Progenitor cell of endocrine pancreas (in vitro differentiated cells): ENCODE results near the gene LAMA5. TPM values are rescaled to one million over a fixed set of nuclear protein-coding genes. Genes with fewer than 3 reads are reported as not detected.
A peak's percentile ranks its signal among the peaks of the same experiment; 100 is the strongest.

Experiments
- DNase-seq: peaks from one replicate; pipeline ENCODE4 v3.0.0; 2021; ENCODE audit warnings: low spot score; ENCODE audit not compliant: unreplicated experiment
- H3K27ac Mint-ChIP-seq: 2 replicates; pipeline ENCODE4 v1.8.0; 2021; ENCODE audit warnings: mild to moderate bottlenecking, moderate library complexity, mixed read lengths
- H3K27me3 Mint-ChIP-seq: 2 replicates; pipeline ENCODE4 v1.8.0; 2021; ENCODE audit warnings: mixed read lengths
- H3K36me3 Mint-ChIP-seq: 2 replicates; pipeline ENCODE4 v1.8.0; 2022; ENCODE audit warnings: mixed read lengths; ENCODE audit not compliant: insufficient read depth
- H3K4me1 Mint-ChIP-seq: 2 replicates; pipeline ENCODE4 v1.8.0; 2021; ENCODE audit warnings: low read depth, mixed read lengths
- H3K4me3 Mint-ChIP-seq: 2 replicates; pipeline ENCODE4 v1.8.0; 2021; ENCODE audit warnings: low read depth, mild to moderate bottlenecking, moderate library complexity, mixed read lengths
- H3K9me3 Mint-ChIP-seq: 2 replicates; pipeline ENCODE4 v1.8.0; 2021; ENCODE audit warnings: low read depth, mixed read lengths
- total RNA-seq: library from RNA; stranded (reverse); gene quantifications from 2 replicates; pipeline ENCODE4 v1.2.1, GENCODE V29; 2021
- TF ChIP-seq, protein P1 (sequence below): fragments of 200-600 bp; sonication (generic); IDR thresholded peaks from one replicate; pipeline ENCODE4 v1.5.0; 2021; ENCODE audit warnings: antibody characterized with exemption, mild to moderate bottlenecking; ENCODE audit not compliant: unreplicated experiment

Gene LAMA5
- total RNA-seq, 1 donor from 2014 or later: 252 TPM

- no peak for DNase-seq
- no peaks in the 10 kb centered on the region for H3K27me3 Mint-ChIP-seq
- no peak overlapping the region for H3K4me3 Mint-ChIP-seq
- no peaks in the 10 kb centered on the region for H3K9me3 Mint-ChIP-seq
- H3K27ac Mint-ChIP-seq: no peak overlapping the region
- H3K4me1 Mint-ChIP-seq: peaks cover 18% of the 10 kb centered on the region
- TF ChIP-seq, protein P1, sequence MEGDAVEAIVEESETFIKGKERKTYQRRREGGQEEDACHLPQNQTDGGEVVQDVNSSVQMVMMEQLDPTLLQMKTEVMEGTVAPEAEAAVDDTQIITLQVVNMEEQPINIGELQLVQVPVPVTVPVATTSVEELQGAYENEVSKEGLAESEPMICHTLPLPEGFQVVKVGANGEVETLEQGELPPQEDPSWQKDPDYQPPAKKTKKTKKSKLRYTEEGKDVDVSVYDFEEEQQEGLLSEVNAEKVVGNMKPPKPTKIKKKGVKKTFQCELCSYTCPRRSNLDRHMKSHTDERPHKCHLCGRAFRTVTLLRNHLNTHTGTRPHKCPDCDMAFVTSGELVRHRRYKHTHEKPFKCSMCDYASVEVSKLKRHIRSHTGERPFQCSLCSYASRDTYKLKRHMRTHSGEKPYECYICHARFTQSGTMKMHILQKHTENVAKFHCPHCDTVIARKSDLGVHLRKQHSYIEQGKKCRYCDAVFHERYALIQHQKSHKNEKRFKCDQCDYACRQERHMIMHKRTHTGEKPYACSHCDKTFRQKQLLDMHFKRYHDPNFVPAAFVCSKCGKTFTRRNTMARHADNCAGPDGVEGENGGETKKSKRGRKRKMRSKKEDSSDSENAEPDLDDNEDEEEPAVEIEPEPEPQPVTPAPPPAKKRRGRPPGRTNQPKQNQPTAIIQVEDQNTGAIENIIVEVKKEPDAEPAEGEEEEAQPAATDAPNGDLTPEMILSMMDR: no peak
- H3K36me3 Mint-ChIP-seq: peaks cover 2% of the 10 kb centered on the region
Measured at GRCh38 chr20:62370807-62371587, 3.9 kb upstream of the LAMA5 start.

DNA sequence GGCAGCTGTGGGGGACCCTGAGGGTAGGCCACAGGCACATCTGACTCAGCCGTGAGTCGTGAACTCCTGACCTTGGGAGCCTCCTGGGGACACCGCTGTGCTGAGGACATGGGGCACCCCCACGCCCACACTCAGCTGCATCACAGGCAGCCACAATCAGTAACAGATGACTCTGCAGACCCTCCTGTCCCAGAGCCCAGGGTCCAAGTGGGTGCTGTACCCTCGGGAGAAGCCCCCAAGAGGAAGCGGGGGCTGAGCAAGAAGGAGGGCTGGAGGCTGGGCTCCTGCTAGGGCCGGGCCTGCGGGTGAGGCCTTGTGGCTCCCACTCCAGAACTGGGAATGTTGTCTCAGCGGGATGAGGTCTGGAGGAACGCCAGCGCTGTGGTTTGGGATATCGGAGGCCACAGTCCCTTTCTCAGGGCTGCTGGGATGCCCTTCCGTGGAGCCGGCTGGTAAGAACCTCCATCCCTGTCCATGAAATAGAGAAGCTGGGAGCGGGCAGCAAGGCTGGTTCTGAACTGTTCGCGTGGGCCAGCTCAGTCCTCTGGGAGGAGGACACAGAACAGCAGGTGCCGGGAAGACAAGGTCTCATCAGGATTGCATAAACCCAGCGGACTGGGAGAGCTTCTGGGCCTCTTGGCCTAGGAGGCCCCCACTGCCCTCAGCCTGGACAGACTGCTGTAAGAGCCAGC lies 3.1 kb upstream of the LAMA5 start:
- Mint-ChIP-seq H3K27me3 (no peaks in the 10 kb centered on the region), H3K9me3 (no peaks in the 10 kb centered on the region), H3K27ac (no peak overlapping the region), H3K36me3 (peaks cover 2% of the 10 kb centered on the region), H3K4me1 (peaks cover 17% of the 10 kb centered on the region), H3K4me3 (no peak overlapping the region)
- DNase-seq: no peak
- TF ChIP-seq, protein P1: no peak

DNA sequence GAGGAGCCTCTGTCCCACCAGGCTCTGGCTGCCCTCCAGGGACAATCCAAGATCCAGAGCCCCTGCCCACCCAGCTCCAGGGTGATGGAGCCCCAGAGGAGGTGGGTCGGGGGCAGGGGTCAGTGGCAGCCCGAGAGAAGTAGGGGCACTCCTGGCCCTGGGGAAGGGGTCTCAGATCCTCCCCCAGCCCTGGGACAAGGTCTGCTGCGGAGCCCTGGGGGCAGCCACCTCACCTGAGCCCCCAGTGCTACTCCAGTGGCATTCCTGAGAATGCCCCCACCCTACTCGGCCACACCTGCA lies 2.7 kb upstream of the LAMA5 start:
- TF ChIP-seq, protein P1: no peak
- H3K27ac Mint-ChIP-seq: no peak overlapping the region

DNA sequence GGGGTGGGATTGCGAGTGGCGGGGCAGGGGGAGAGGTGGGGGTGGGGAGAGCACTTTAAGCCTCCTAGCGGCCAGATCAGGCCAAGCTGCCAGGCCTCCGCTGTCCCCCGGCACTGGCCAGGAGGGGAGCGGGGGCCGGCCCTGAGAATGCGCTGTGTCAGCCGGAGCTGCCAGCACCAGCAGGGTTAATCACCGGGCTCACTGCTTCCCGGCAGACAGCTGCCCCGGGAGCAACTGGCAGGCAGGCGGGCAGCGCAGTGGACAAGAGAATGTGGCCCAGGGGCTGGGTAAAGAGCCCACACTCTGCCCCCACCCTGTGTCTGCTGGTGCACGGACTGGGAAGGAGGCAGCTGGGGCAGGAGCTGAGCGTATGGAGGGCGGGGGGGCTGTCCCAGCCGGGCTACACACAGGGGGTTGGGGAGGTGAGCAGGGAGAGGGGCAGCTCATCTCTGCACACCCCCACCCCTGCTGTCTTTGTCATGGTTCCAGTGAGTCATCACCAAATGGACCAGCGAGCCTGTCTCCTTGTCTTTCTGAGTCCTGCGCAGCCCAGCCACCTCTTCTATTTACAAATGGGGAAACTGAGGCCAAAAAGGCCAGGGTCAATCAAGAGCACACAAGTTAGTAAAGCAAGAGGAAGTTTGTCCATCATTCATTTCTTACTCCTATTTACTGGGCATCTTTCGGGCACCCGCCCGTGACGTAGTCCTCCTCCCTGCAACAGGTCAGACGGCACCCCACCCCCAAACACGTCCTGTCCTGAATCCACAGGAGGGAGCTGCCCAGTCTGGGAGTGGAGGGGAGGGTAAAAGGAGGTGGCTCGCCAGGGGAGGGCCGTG lies 2.1 kb upstream of the LAMA5 start:
- no peaks in the 10 kb centered on the region for H3K27me3 Mint-ChIP-seq
- no peak overlapping the region for H3K27ac Mint-ChIP-seq
- peak overlapping the region; percentile 49 for H3K4me3 Mint-ChIP-seq
- H3K36me3 Mint-ChIP-seq: peaks cover 1% of the 10 kb centered on the region
- H3K9me3 Mint-ChIP-seq: no peaks in the 10 kb centered on the region
- peaks cover 22% of the 10 kb centered on the region for H3K4me1 Mint-ChIP-seq
- DNase-seq: peak; percentile 51
- TF ChIP-seq, protein P1: peak; percentile 74

More for the DNA sequence above, 2.7 kb upstream of the LAMA5 start:
- Mint-ChIP-seq H3K9me3 (no peaks in the 10 kb centered on the region), H3K36me3 (peaks cover 2% of the 10 kb centered on the region), H3K4me3 (no peak overlapping the region), H3K27me3 (no peaks in the 10 kb centered on the region), H3K4me1 (peaks cover 22% of the 10 kb centered on the region)
- DNase-seq: no peak

DNA sequence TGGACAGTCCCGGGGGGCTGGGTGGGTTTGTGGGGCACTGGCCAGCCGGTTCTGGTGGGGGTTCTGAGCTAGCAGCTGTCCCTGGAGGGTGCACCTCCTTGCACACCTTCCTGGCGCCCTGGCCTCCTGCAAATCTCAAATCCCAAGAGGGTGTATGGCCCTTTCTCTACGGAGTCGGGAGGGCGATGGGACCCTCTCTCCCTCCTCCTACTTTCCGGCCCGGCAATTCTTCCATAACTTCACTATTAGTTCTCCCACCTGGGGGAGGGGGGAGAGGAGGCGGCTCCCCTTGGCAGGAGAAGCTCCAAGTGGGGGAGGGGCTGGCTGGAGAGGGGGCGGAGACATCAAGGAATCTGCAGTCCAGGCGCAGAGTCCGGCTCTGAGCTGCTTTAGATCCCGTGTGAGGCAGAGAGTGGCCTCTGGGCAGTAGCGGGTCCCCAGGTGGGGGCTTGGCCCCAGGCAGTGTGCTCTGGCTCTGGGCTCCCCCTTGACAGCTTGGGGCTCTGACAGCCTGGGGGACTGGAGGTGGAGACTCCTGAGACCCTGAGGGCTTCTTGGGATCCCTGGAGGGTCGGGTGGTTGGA lies 1.4 kb upstream of the LAMA5 start:
- Mint-ChIP-seq H3K9me3 (no peaks in the 10 kb centered on the region), H3K36me3 (no peaks in the 10 kb centered on the region), H3K4me1 (peaks cover 25% of the 10 kb centered on the region), H3K27ac (peak overlapping the region; percentile 76), H3K27me3 (no peaks in the 10 kb centered on the region), H3K4me3 (peak overlapping the region; percentile 59)
- TF ChIP-seq, protein P1: no peak
- peak; percentile 50 for DNase-seq
